SK-N-SH (cell line): ENCODE results near the gene NAP1L1. TPM values are rescaled to one million over a fixed set of nuclear protein-coding genes. Genes with fewer than 3 reads are reported as not detected.

ENCODE experiments used
- CTCF ChIA-PET: fragments of 300-600, 350-600 bp; formaldehyde crosslinking; extraction: SDS; loops from one replicate; lab custom pipeline; 2021; lab: Yijun Ruan, JAX
- POLR2A ChIA-PET: fragments of 350-600 bp; sonication (Branson Sonifier 250); formaldehyde crosslinking; extraction: SDS; loops from one replicate; lab custom pipeline; 2020; ENCODE audit warnings: antibody characterized with exemption, inconsistent platforms; lab: Yijun Ruan, JAX
- DNase-seq: peaks from one replicate; pipeline ENCODE4 v3.0.0; 2012
- H2AFZ ChIP-seq: fragments of 200-600 bp; sonication (generic); 2 replicates; pipeline ENCODE4 v1.8.1; 2016; ENCODE audit warnings: antibody characterized with exemption, mild to moderate bottlenecking, low read depth
- H3F3A ChIP-seq: fragments of 200-600 bp; sonication (generic); replicated peaks from 2 replicates; pipeline ENCODE3; 2016; ENCODE audit warnings: antibody characterized with exemption, mild to moderate bottlenecking; ENCODE audit not compliant: insufficient read depth
- H3K27ac ChIP-seq, 2 experiments: fragments of 200-500 bp in 1 of 2; fragments of 200-600 bp in 1 of 2; sonication (Bioruptor generic) in 1 of 2; sonication (generic), shearing (Covaris generic) in 1 of 2; 2 replicates each; pipeline versions ENCODE4 v1.5.1 to v1.6.1; 2014 to 2016; ENCODE audit warnings: low read depth in 2 of 2, inconsistent platforms in 1 of 2, low read length in 1 of 2, mild to moderate bottlenecking in 1 of 2, mixed read lengths in 1 of 2
- H3K27me3 ChIP-seq: fragments of 200-600 bp; sonication (generic), shearing (Covaris generic); 2 replicates; pipeline ENCODE4 v1.6.1; 2016; ENCODE audit warnings: mixed run types; ENCODE audit not compliant: insufficient read depth
- H3K36me3 ChIP-seq, 2 experiments: fragments of 200-500 bp in 1 of 2; fragments of 200-600 bp in 1 of 2; sonication (Bioruptor generic) in 1 of 2; sonication (generic) in 1 of 2; replicated peaks in 1 of 2; 2 replicates each; pipeline versions ENCODE3 to v1.5.1; 2014 to 2016; ENCODE audit warnings: low read length in 1 of 2, mild to moderate bottlenecking in 1 of 2; ENCODE audit not compliant: insufficient read depth in 2 of 2, control insufficient read depth in 1 of 2
- H3K4me1 ChIP-seq, 2 experiments: fragments of 200-500 bp in 1 of 2; fragments of 200-600 bp in 1 of 2; sonication (Bioruptor generic) in 1 of 2; sonication (generic), shearing (Covaris generic) in 1 of 2; 2 replicates each; pipeline versions ENCODE4 v1.5.1 to v1.6.1; 2014 to 2016; ENCODE audit warnings: low read depth in 1 of 2, low read length in 1 of 2, mixed run types in 1 of 2; ENCODE audit not compliant: insufficient read depth in 2 of 2, control insufficient read depth in 1 of 2
- H3K4me2 ChIP-seq: fragments of 200-600 bp; sonication (generic), shearing (Covaris generic); 2 replicates; pipeline ENCODE4 v1.6.1; 2017; ENCODE audit warnings: mixed run types
- H3K4me3 ChIP-seq, 2 experiments: fragments of 200-500 bp in 1 of 2; fragments of 200-600 bp in 1 of 2; sonication (Bioruptor generic) in 1 of 2; sonication (generic), shearing (Covaris generic) in 1 of 2; 2 replicates each; pipeline versions ENCODE4 v1.5.1 to v1.8.1; 2014 to 2016; ENCODE audit warnings: low read depth in 2 of 2, inconsistent platforms in 1 of 2, low read length in 1 of 2, mild to moderate bottlenecking in 1 of 2, mixed read lengths in 1 of 2, moderate library complexity in 1 of 2
- H3K79me2 ChIP-seq: fragments of 200-600 bp; sonication (generic); 2 replicates; pipeline ENCODE4 v1.8.1; 2017; ENCODE audit warnings: mild to moderate bottlenecking; ENCODE audit not compliant: insufficient read depth
- H3K9ac ChIP-seq: fragments of 200-600 bp; sonication (generic); 2 replicates; pipeline ENCODE4 v1.6.1; 2017; ENCODE audit warnings: mixed run types
- H3K9me2 ChIP-seq: fragments of 200-600 bp; sonication (generic); 2 replicates; pipeline ENCODE4 v1.6.1; 2017; ENCODE audit warnings: mixed run types
- H3K9me3 ChIP-seq: fragments of 200-600 bp; sonication (generic); 2 replicates; pipeline ENCODE4 v1.6.1; 2017; ENCODE audit warnings: mixed run types, mild to moderate bottlenecking, moderate library complexity
- H4K20me1 ChIP-seq: fragments of 200-600 bp; sonication (generic); 2 replicates; pipeline ENCODE4 v1.6.1; 2017; ENCODE audit warnings: mild to moderate bottlenecking, mixed run types; ENCODE audit not compliant: insufficient read depth
- CHD2 ChIP-seq: fragments of 150-350 bp; IDR thresholded peaks from 2 replicates; pipeline ENCODE4 v1.6.1; 2018; ENCODE audit warnings: low read length; ENCODE audit not compliant: partially characterized antibody
- EP300 ChIP-seq, 2 experiments: IDR thresholded peaks; 2 replicates each; pipeline versions ENCODE4 v1.4.0 to v1.6.1; 2012; ENCODE audit warnings: borderline replicate concordance in 1 of 2, low read depth in 1 of 2, low read length in 1 of 2
- EZH2phosphoT487 ChIP-seq: fragments of 200-600 bp; sonication (generic); IDR thresholded peaks from 2 replicates; pipeline ENCODE4 v1.6.1; 2017; ENCODE audit warnings: low read depth, mixed run types, mild to moderate bottlenecking, antibody characterized with exemption, moderate library complexity, borderline replicate concordance
- FOSL2 ChIP-seq: IDR thresholded peaks from 2 replicates; pipeline ENCODE4 v1.4.0; 2012; ENCODE audit warnings: low read depth, mild to moderate bottlenecking, moderate library complexity, borderline replicate concordance
- FOXJ3 ChIP-seq: sonication (generic); formaldehyde crosslinking; IDR thresholded peaks from 2 replicates; pipeline ENCODE4 v1.5.1; 2020; ENCODE audit warnings: mild to moderate bottlenecking, missing genetic modification reagents
- FOXM1 ChIP-seq: IDR thresholded peaks from 2 replicates; pipeline ENCODE4 v1.4.0; 2012; ENCODE audit warnings: low read depth, mild to moderate bottlenecking
- GATA2 ChIP-seq: sonication (generic); formaldehyde crosslinking; IDR thresholded peaks from 2 replicates; pipeline ENCODE4 v1.5.0; 2020; ENCODE audit warnings: mild to moderate bottlenecking, missing genetic modification reagents
- MEF2A ChIP-seq: IDR thresholded peaks from 2 replicates; pipeline ENCODE4 v1.4.0; 2012; ENCODE audit warnings: low read depth, borderline replicate concordance
- MXI1 ChIP-seq: IDR thresholded peaks from 2 replicates; pipeline ENCODE4 v1.6.1; 2012; ENCODE audit warnings: mild to moderate bottlenecking, low read depth, low read length, improper control_type of control experiment
- NFIC ChIP-seq: IDR thresholded peaks from 2 replicates; pipeline ENCODE4 v1.4.0; 2012; ENCODE audit warnings: borderline replicate concordance
- NRF1 ChIP-seq: IDR thresholded peaks from 2 replicates; pipeline ENCODE4 v1.6.1; 2012; ENCODE audit warnings: low read depth, mild to moderate bottlenecking, low read length
- PBX3 ChIP-seq: IDR thresholded peaks from 2 replicates; pipeline ENCODE4; 2012
- REST ChIP-seq: IDR thresholded peaks from 2 replicates; pipeline ENCODE4 v1.6.1; 2012; ENCODE audit warnings: mild to moderate bottlenecking, low read depth, low read length, moderate library complexity
- SMC3 ChIP-seq: IDR thresholded peaks from 2 replicates; pipeline ENCODE4 v1.6.1; 2012; ENCODE audit warnings: low read depth, low read length, improper control_type of control experiment
- YY1 ChIP-seq: IDR thresholded peaks from 2 replicates; pipeline ENCODE4 v1.4.0; 2012; ENCODE audit warnings: low read depth, mild to moderate bottlenecking
- WGBS: methylation state at CpG from one replicate; pipeline ENCODE4 v1.1.6; 2017; ENCODE audit warnings: low lambda C conversion rate; 5-methylcytosine and 5-hydroxymethylcytosine counted together
- polyA plus RNA-seq, 3 experiments: library from polyadenylated mRNA; depleted of rRNA; stranded (reverse); fragments of >200 nt; gene quantifications; 2 replicates each; pipeline ENCODE4 v1.2.3, GENCODE V29; 2012

NAP1L1 gene
- polyA plus RNA-seq, 1 of the 3 experiments (the other 2 are of a cell fraction) = 197 TPM

- no peak for TF ChIP-seq FOXJ3 (CRISPR knock-in tag)
- TF ChIP-seq MEF2A = no peak
These were observed 34.8 kb downstream of the NAP1L1 start (continued) for GRCh38 chr12:76049575-76050251.

DNA sequence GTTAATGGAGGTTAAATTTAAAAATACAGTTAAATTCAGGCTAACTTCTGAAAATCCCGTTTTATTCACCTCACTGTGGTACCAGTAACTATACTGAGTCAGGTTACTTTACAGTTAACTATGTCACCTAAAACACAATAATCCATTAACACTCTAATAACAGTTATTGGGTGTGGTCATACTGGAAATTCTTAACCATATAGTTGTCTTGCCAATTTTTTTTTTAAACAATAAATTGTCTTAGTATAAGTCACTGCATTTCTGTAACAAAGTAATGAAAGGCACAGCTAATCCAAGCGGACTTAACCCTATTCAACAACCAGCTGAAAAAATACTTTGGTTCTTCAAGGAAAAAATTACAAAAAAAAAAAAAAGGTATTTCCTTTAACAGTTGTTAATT lies 36.7 kb downstream of the NAP1L1 start:
- CTCF ChIA-PET = interaction anchor here (0.6 to 2.2 kb wide), 8 partner anchors 8 to 919 kb away, joined by 3 to 5 read pairs (median 4); partner anchors contain the start of gene PHLDA1
- no peak for DNase-seq
- peaks cover 23% of the 10 kb centered on the region; the same call in 1 of the 2 replicates for H3K79me2 ChIP-seq
- H3K36me3 ChIP-seq = peaks cover 71 to 95% of the 10 kb centered on the region in 2 experiments
- H3K4me2 ChIP-seq = no peak overlapping the region
- no peak overlapping the region for H3K4me3 ChIP-seq
- no peak overlapping the region for H3K9ac ChIP-seq
- peaks cover 44% of the 10 kb centered on the region for H3F3A ChIP-seq
- POLR2A ChIA-PET = no interaction called here
- WGBS = 88% methylated on average over 2 of the region's 2 CpGs
- H2AFZ ChIP-seq = no peak overlapping the region
- no peaks in the 10 kb centered on the region for H3K27me3 ChIP-seq
- H4K20me1 ChIP-seq = no peaks in the 10 kb centered on the region
- no peaks in the 10 kb centered on the region for H3K9me3 ChIP-seq
- no peak for TF ChIP-seq MEF2A
- TF ChIP-seq SMC3 = no peak
- TF ChIP-seq MXI1 = no peak
- no peak for TF ChIP-seq GATA2 (CRISPR knock-in tag)
- TF ChIP-seq FOSL2 = no peak
- TF ChIP-seq EP300 (IDR thresholded peaks at IDR 0.05; ENCODE audit: borderline replicate concordance in 1 of 2, low read depth in 1 of 2, low read length in 1 of 2) = no peak
- TF ChIP-seq PBX3 = no peak
- TF ChIP-seq YY1 = no peak
- no peak for TF ChIP-seq CHD2
- TF ChIP-seq NFIC = no peak
- no peak for TF ChIP-seq EZH2phosphoT487
- no peak for TF ChIP-seq FOXM1
- no peak for TF ChIP-seq NRF1
- TF ChIP-seq REST = no peak
- TF ChIP-seq, all 33 proteins: peak for 0
- Histone ChIP-seq H3K27ac (no peak overlapping the region), H3K9me2 (no peaks in the 10 kb centered on the region), H3K4me1 (no peaks in the 10 kb centered on the region; a peak in 1 of 4 replicates)
